Mammary epithelial cell (primary cell): ENCODE data around the gene CORO6.

ENCODE experiments used
- CTCF ChIP-seq, 2 donors: IDR thresholded peaks in 1 of 2; conservative IDR thresholded peaks in 1 of 2; 2 replicates each; pipeline ENCODE4 v1.5.1; 2011 to 2012; ENCODE audit warnings: inconsistent platforms in 2 of 2, low read length in 2 of 2, mild to moderate bottlenecking in 2 of 2, control low read depth in 1 of 2, low read depth in 1 of 2; ENCODE audit not compliant: insufficient read depth in 1 of 2; ENCODE audit errors: extremely low read depth in 1 of 2
- EZH2 ChIP-seq: IDR thresholded peaks from 2 replicates; pipeline ENCODE4 v1.6.1; 2012; ENCODE audit warnings: low read length, inconsistent platforms, borderline replicate concordance

- TF ChIP-seq EZH2 (no peak), CTCF (conservative IDR thresholded peaks at IDR 0.05 in 1 of 2, IDR thresholded peaks at IDR 0.05 in 1 of 2; ENCODE audit: extremely low read depth in 1 of 2, insufficient read depth in 1 of 2, low read depth in 1 of 2, low read length in 2 of 2) (no peak)
Observed at GRCh38 chr17:29582772-29583171, 39.9 kb downstream of the CORO6 start.
